Putamen (tissue), 1 donor: ENCODE measurements around the gene RAPGEF3.

ENCODE experiments used
- DNase-seq: peaks from one replicate; pipeline ENCODE4 v3.0.0-alpha.2; 2016; ENCODE audit warnings: low spot score

Gene RAPGEF3

GRCh38 chr12:47789712-47790489 lies 31.2 kb upstream of the RAPGEF3 start:
- DNase-seq: no peak

- DNase-seq: no peak
These were observed 30.5 kb upstream of the RAPGEF3 start for GRCh38 chr12:47789141-47789540.

GRCh38 chr12:47787596-47788319 lies 29.1 kb upstream of the RAPGEF3 start:
- no peak for DNase-seq

GRCh38 chr12:47786662-47787280 lies 28.1 kb upstream of the RAPGEF3 start:
- no peak for DNase-seq

- DNase-seq: no peak
These were observed 27.4 kb upstream of the RAPGEF3 start for GRCh38 chr12:47785887-47786661.

GRCh38 chr12:47785036-47785886 lies 26.6 kb upstream of the RAPGEF3 start:
- no peak for DNase-seq

- no peak for DNase-seq
These were observed 25.4 kb upstream of the RAPGEF3 start for GRCh38 chr12:47783821-47784819.

- DNase-seq: no peak
These were observed 24.5 kb upstream of the RAPGEF3 start for GRCh38 chr12:47783024-47783755.

GRCh38 chr12:47782372-47782770 lies 23.7 kb upstream of the RAPGEF3 start:
- no peak for DNase-seq

GRCh38 chr12:47781479-47782371 lies 23.0 kb upstream of the RAPGEF3 start:
- DNase-seq: no peak

GRCh38 chr12:47779943-47780504 lies 21.3 kb upstream of the RAPGEF3 start:
- no peak for DNase-seq

GRCh38 chr12:47779301-47779942 lies 20.7 kb upstream of the RAPGEF3 start:
- DNase-seq: peak; percentile 90

- no peak for DNase-seq
These were observed 20.2 kb upstream of the RAPGEF3 start for GRCh38 chr12:47778881-47779280.

GRCh38 chr12:47777741-47778558 lies 19.3 kb upstream of the RAPGEF3 start:
- peak; percentile 98 for DNase-seq

- no peak for DNase-seq
These were observed 18.5 kb upstream of the RAPGEF3 start for GRCh38 chr12:47777151-47777550.

- DNase-seq: no peak
These were observed 17.9 kb upstream of the RAPGEF3 start for GRCh38 chr12:47776471-47777143.
